Astrocyte (in vitro differentiated cells and primary cell): ENCODE results near the gene AIFM2. TPM values are rescaled to one million over a fixed set of nuclear protein-coding genes. Genes with fewer than 3 reads are reported as not detected.
"Not testable (repeated sequence)": the region's sequence is repeated elsewhere in the genome, so short reads cannot be mapped to it uniquely, and the experiment has no call there.

Experiments
- DNase-seq: peaks from one replicate; pipeline ENCODE4 v3.0.0-alpha.2; 2010; ENCODE audit warnings: low read depth
- FAIRE-seq: peaks from 2 replicates; lab custom pipeline; 2011; peaks lifted over from hg19 to GRCh38; lab: Jason Lieb, UNC
- H2AFZ ChIP-seq: 2 replicates; pipeline ENCODE4 v1.6.0; 2012; ENCODE audit warnings: low read depth, low read length, inconsistent platforms
- H3K27ac ChIP-seq: 2 replicates; pipeline ENCODE4 v1.5.1; 2011; ENCODE audit warnings: low read depth, low read length, inconsistent platforms
- H3K27me3 ChIP-seq: 2 replicates; pipeline ENCODE4 v1.6.0; 2011; ENCODE audit warnings: low read length, inconsistent platforms; ENCODE audit not compliant: insufficient read depth
- H3K36me3 ChIP-seq: 2 replicates; pipeline ENCODE4 v1.5.1; 2011; ENCODE audit warnings: low read length, inconsistent platforms; ENCODE audit not compliant: insufficient read depth
- H3K4me1 ChIP-seq: 2 replicates; pipeline ENCODE4 v1.5.1; 2011; ENCODE audit warnings: low read length, inconsistent platforms; ENCODE audit not compliant: insufficient read depth
- H3K4me2 ChIP-seq: 2 replicates; pipeline ENCODE4 v1.6.0; 2012; ENCODE audit warnings: low read length, inconsistent platforms
- H3K4me3 ChIP-seq: 2 replicates; pipeline ENCODE4 v1.5.1; 2011; ENCODE audit warnings: low read depth, mild to moderate bottlenecking, low read length, inconsistent platforms; ENCODE audit not compliant: insufficient read depth
- H3K79me2 ChIP-seq: 2 replicates; pipeline ENCODE4 v1.6.0; 2012; ENCODE audit warnings: mild to moderate bottlenecking, low read length, inconsistent platforms; ENCODE audit not compliant: insufficient read depth
- H3K9ac ChIP-seq: 2 replicates; pipeline ENCODE4 v1.6.0; 2012; ENCODE audit warnings: mild to moderate bottlenecking, low read length, inconsistent platforms
- H3K9me3 ChIP-seq: 2 replicates; pipeline ENCODE4 v1.5.1; 2012; ENCODE audit warnings: low read depth, mild to moderate bottlenecking, low read length, inconsistent platforms; ENCODE audit not compliant: insufficient read depth
- H4K20me1 ChIP-seq: 2 replicates; pipeline ENCODE4 v1.6.0; 2012; ENCODE audit warnings: low read length, inconsistent platforms; ENCODE audit not compliant: insufficient read depth
- H3K27ac Mint-ChIP-seq: one replicate; pipeline ENCODE4 v1.8.0; 2021; ENCODE audit warnings: mild to moderate bottlenecking, mixed read lengths; ENCODE audit not compliant: unreplicated experiment
- H3K27me3 Mint-ChIP-seq: one replicate; pipeline ENCODE4 v1.8.0; 2021; ENCODE audit warnings: low read depth, mixed read lengths; ENCODE audit not compliant: unreplicated experiment
- H3K36me3 Mint-ChIP-seq: one replicate; pipeline ENCODE4 v1.8.0; 2021; ENCODE audit warnings: low read depth, mixed read lengths; ENCODE audit not compliant: unreplicated experiment
- H3K4me1 Mint-ChIP-seq: one replicate; pipeline ENCODE4 v1.8.0; 2021; ENCODE audit warnings: low read depth, mixed read lengths; ENCODE audit not compliant: unreplicated experiment
- H3K4me3 Mint-ChIP-seq: one replicate; pipeline ENCODE4 v1.8.0; 2021; ENCODE audit warnings: mild to moderate bottlenecking, moderate library complexity, mixed read lengths; ENCODE audit not compliant: unreplicated experiment
- H3K9me3 Mint-ChIP-seq: one replicate; pipeline ENCODE4 v1.8.0; 2021; ENCODE audit warnings: mild to moderate bottlenecking, mixed read lengths; ENCODE audit not compliant: unreplicated experiment
- EZH2 ChIP-seq: IDR thresholded peaks from 2 replicates; pipeline ENCODE4 v1.6.1; 2012; ENCODE audit warnings: mild to moderate bottlenecking, low read length, inconsistent platforms; ENCODE audit not compliant: insufficient read depth
- total RNA-seq: library from RNA; stranded (reverse); gene quantifications from 2 replicates; pipeline ENCODE4 v1.2.1, GENCODE V29; 2021
- TF ChIP-seq, protein P1 (sequence below): IDR thresholded peaks from 2 replicates; pipeline ENCODE4 v1.5.1; 2011; ENCODE audit warnings: low read depth, mild to moderate bottlenecking, inconsistent platforms, low read length, moderate library complexity; ENCODE audit not compliant: insufficient read depth

The AIFM2 gene
- total RNA-seq, 1 donor from 2014 or later = 7.1 TPM

DNA sequence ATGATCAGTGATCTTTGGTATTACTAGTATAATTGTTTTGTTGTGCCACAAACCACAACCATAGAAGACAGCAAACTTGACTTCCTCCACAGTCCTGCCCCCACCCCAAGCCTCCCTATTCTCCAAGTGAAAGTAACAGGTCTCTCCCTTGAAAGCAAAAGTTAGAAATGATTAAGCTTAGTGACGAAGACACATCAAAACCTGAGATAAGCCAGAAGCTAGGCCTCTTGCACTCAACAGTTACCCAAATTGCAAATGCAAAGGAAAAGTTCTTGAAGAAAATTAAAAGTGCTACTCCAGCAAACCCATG lies 30.2 kb upstream of the AIFM2 start:
- H3K9me3 Mint-ChIP-seq = no peaks in the 10 kb centered on the region
- H3K27ac Mint-ChIP-seq = no peak overlapping the region
- H3K4me1 Mint-ChIP-seq = peaks cover 47% of the 10 kb centered on the region
- peaks cover 56% of the 10 kb centered on the region for H3K36me3 ChIP-seq
- H3K27me3 Mint-ChIP-seq = no peaks in the 10 kb centered on the region
- H3K4me3 ChIP-seq = no peak overlapping the region
- H3K27ac ChIP-seq = no peak overlapping the region
- H3K4me2 ChIP-seq = no peak overlapping the region
- no peak for DNase-seq
- TF ChIP-seq, protein P1, sequence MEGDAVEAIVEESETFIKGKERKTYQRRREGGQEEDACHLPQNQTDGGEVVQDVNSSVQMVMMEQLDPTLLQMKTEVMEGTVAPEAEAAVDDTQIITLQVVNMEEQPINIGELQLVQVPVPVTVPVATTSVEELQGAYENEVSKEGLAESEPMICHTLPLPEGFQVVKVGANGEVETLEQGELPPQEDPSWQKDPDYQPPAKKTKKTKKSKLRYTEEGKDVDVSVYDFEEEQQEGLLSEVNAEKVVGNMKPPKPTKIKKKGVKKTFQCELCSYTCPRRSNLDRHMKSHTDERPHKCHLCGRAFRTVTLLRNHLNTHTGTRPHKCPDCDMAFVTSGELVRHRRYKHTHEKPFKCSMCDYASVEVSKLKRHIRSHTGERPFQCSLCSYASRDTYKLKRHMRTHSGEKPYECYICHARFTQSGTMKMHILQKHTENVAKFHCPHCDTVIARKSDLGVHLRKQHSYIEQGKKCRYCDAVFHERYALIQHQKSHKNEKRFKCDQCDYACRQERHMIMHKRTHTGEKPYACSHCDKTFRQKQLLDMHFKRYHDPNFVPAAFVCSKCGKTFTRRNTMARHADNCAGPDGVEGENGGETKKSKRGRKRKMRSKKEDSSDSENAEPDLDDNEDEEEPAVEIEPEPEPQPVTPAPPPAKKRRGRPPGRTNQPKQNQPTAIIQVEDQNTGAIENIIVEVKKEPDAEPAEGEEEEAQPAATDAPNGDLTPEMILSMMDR = no peak
- TF ChIP-seq EZH2 = no peak
- H3K36me3 Mint-ChIP-seq = peaks cover 10% of the 10 kb centered on the region
- H3K9me3 ChIP-seq = no peaks in the 10 kb centered on the region
- no peaks in the 10 kb centered on the region for H3K27me3 ChIP-seq
- H4K20me1 ChIP-seq = peaks cover 93% of the 10 kb centered on the region
- no peak overlapping the region for H3K9ac ChIP-seq
- peaks cover 12% of the 10 kb centered on the region for H3K4me1 ChIP-seq
- FAIRE-seq = no peak
- peaks cover 98% of the 10 kb centered on the region for H3K79me2 ChIP-seq
- H2AFZ ChIP-seq = no peak overlapping the region
- peak overlapping the region; percentile 5 for H3K4me3 Mint-ChIP-seq

DNA sequence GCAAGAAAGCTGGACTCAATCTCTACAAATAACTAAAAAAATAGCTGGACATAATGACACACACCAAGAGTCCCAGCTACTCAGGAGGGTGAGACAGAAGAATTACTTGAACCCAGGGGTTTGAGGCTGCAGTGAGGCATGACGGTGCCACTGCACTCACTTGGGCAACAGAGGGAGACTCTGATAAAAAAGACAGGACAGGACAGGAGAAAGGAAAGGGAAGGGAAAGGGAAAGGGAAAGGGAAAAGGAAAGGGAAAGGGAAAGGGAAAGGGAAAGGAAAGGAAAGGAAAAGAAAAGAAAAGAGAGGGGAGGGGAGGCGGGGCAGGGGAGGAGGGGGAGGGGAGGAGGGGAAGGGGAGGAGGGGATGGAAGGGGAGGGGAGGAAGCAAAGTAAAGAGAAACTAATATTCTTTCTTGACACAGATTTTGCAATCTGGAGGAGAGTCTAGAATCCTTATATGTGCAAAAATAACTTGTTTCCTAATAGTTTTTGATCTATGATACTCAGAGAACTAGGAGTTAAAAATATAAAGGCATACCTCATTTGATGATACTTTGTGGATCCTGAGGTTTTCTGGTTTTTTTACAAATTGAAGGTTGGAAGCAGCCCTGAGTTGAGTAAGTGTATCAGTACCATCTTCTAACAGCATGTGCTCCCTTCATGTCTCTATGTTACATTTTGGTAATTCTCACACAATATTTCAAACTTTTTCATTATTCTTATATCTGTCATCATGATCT lies 29.7 kb upstream of the AIFM2 start:
- H3K4me1 Mint-ChIP-seq = peaks cover 47% of the 10 kb centered on the region
- Histone ChIP-seq H3K9me3 (no peaks in the 10 kb centered on the region), H3K4me1 (peaks cover 8% of the 10 kb centered on the region), H3K79me2 (peaks cover 98% of the 10 kb centered on the region), H3K27me3 (no peaks in the 10 kb centered on the region), H3K27ac (no peak overlapping the region), H3K4me3 (no peak overlapping the region), H2AFZ (no peak overlapping the region), H3K9ac (no peak overlapping the region), H4K20me1 (peaks cover 93% of the 10 kb centered on the region), H3K4me2 (no peak overlapping the region), H3K36me3 (peaks cover 60% of the 10 kb centered on the region)
- TF ChIP-seq, protein P1 = no peak
- TF ChIP-seq EZH2 = no peak
- peaks cover 13% of the 10 kb centered on the region for H3K36me3 Mint-ChIP-seq
- no peak for FAIRE-seq
- H3K4me3 Mint-ChIP-seq = peak overlapping the region; percentile 5
- no peaks in the 10 kb centered on the region for H3K27me3 Mint-ChIP-seq
- no peak for DNase-seq
- H3K9me3 Mint-ChIP-seq = no peaks in the 10 kb centered on the region
- peak overlapping the region; percentile 26 for H3K27ac Mint-ChIP-seq

DNA sequence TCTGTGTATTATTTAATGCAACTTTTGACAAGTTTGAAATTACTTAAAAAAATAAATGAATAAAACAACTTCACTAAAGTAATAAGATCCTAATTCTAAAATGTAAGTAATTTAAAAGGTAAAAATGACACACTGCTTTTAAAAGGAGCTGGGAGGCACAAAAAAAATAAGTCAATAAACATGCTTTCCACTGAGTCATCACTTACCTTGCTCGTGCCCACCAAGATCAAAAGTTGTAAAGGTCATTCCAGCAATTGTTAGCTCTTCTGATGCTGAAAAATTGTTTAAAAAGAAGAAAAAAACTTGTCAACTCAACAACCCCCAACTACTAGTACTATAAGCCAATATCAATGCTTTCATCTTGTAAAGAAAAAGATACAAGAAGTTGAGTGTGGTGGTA lies 28.2 kb upstream of the AIFM2 start:
- FAIRE-seq (no peak), DNase-seq (no peak)
- no peaks in the 10 kb centered on the region for H3K9me3 ChIP-seq
- H2AFZ ChIP-seq = no peak overlapping the region
- Mint-ChIP-seq H3K4me3 (no peak overlapping the region), H3K36me3 (peaks cover 17% of the 10 kb centered on the region), H3K9me3 (no peaks in the 10 kb centered on the region), H3K27me3 (no peaks in the 10 kb centered on the region), H3K27ac (no peak overlapping the region), H3K4me1 (peaks cover 43% of the 10 kb centered on the region)
- no peak for TF ChIP-seq EZH2
- TF ChIP-seq, protein P1 = no peak
- H3K9ac ChIP-seq = no peak overlapping the region
- no peak overlapping the region for H3K27ac ChIP-seq
- H3K4me3 ChIP-seq = no peak overlapping the region
- H3K4me2 ChIP-seq = no peak overlapping the region
- peaks cover 92% of the 10 kb centered on the region for H4K20me1 ChIP-seq
- H3K36me3 ChIP-seq = peaks cover 60% of the 10 kb centered on the region
- no peaks in the 10 kb centered on the region for H3K27me3 ChIP-seq
- peaks cover 94% of the 10 kb centered on the region for H3K79me2 ChIP-seq
- peaks cover 4% of the 10 kb centered on the region for H3K4me1 ChIP-seq

DNA sequence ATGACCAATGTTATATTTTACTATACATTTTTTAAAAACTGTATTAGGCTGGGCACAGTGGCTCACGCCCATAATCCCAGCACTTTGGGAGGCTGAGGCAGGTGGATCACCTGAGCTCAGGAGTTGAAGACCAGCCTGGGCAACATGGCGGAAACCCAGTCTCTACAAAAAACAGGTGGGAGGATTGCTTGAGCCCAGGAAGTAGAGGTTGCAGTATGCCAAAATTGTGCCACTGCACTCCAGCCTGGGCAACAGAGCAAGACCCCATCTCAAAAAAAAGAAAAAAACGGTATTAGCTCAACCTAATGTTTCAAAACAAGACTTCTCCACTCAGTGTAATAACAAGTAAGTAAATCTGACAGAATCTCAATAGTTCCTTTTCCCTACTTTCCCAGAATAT lies 26.7 kb upstream of the AIFM2 start:
- H3K9ac ChIP-seq, H2AFZ ChIP-seq, FAIRE-seq, H3K9me3 ChIP-seq, H3K4me1 ChIP-seq, DNase-seq, H3K27me3 ChIP-seq, H3K27ac ChIP-seq, H3K27me3 Mint-ChIP-seq, H3K4me2 ChIP-seq, H3K27ac Mint-ChIP-seq, H3K9me3 Mint-ChIP-seq, H3K4me3 ChIP-seq, H3K4me3 Mint-ChIP-seq: not testable (repeated sequence)
- Histone ChIP-seq H3K36me3 (peaks cover 65% of the 10 kb centered on the region), H4K20me1 (peaks cover 94% of the 10 kb centered on the region), H3K79me2 (peaks cover 93% of the 10 kb centered on the region)
- Mint-ChIP-seq H3K36me3 (peaks cover 17% of the 10 kb centered on the region), H3K4me1 (peaks cover 48% of the 10 kb centered on the region)
